ENCODE measurements around the gene FAM8A1. TPM values are rescaled to one million over a fixed set of nuclear protein-coding genes. Genes with fewer than 3 reads are reported as not detected.

FAM8A1 gene
- total RNA-seq, 1 experiment from 2014 or later: 13.4 TPM

GRCh38 chr6:17629824-17630510 is 29.9 kb downstream of the FAM8A1 start:
- CTCF ChIA-PET: no interaction called here
- no peaks in the 10 kb centered on the region for H3K9me3 ChIP-seq (ENCODE audit: control insufficient read depth in 1 of 2, insufficient read depth in 1 of 2, low read depth in 1 of 2, low read length in 2 of 2)
- BruUV-seq (replicated peaks): no TSS peak
- intact Hi-C loops (cut with micrococcal nuclease): no loop called here
- H3K9ac ChIP-seq (ENCODE audit: low read length): no peak overlapping the region
- peaks cover 10% of the 10 kb centered on the region for H4K20me1 ChIP-seq (ENCODE audit: insufficient read depth)
- no peak for TF ChIP-seq EGR1 (IDR thresholded peaks at IDR 0.05; ENCODE audit: low read depth)
- no peak for TF ChIP-seq CTCF (IDR thresholded peaks at IDR 0.05 in 2 of 3, conservative IDR thresholded peaks at IDR 0.05 in 1 of 3; ENCODE audit: borderline replicate concordance in 1 of 3, insufficient read depth in 1 of 3, low read depth in 2 of 3, low read length in 2 of 3)
- no peak for TF ChIP-seq ATF3 (IDR thresholded peaks at IDR 0.05)
- no peak for TF ChIP-seq SIN3A (IDR thresholded peaks at IDR 0.05; ENCODE audit: low read depth)
- no peak for TF ChIP-seq FOSL1 (IDR thresholded peaks at IDR 0.05; ENCODE audit: low read depth)
- no peak for TF ChIP-seq REST (IDR thresholded peaks at IDR 0.05; ENCODE audit: low read depth)
- TF ChIP-seq POLR2AphosphoS5 (IDR thresholded peaks at IDR 0.05; ENCODE audit: low read depth, low read length): no peak
- no peak overlapping the region for H3K4me2 ChIP-seq (ENCODE audit: low read length)
- H3K4me1 ChIP-seq (ENCODE audit: control insufficient read depth in 1 of 2, insufficient read depth in 2 of 2, low read length in 2 of 2): no peaks in the 10 kb centered on the region
- RAD21 ChIA-PET (ENCODE audit: low non-redundant PET in 1 of 2, low total read pairs in 2 of 2, uncharacterized antibody in 2 of 2, unreplicated experiment in 2 of 2): no interaction called here
- H3K27ac ChIP-seq (ENCODE audit: low read depth, low read length): no peak overlapping the region
- no peak overlapping the region for H3K4me3 ChIP-seq (replicated peaks in 1 of 2; ENCODE audit: low read depth in 1 of 2, low read length in 2 of 2)
- POLR2A ChIA-PET: no interaction called here
- peaks cover 90% of the 10 kb centered on the region for H3K79me2 ChIP-seq (ENCODE audit: insufficient read depth, low read length)
- H2AFZ ChIP-seq (ENCODE audit: low read depth, low read length, poor library complexity, severe bottlenecking): no peak overlapping the region
- peaks cover 41 to 48% of the 10 kb centered on the region in 2 experiments for H3K36me3 ChIP-seq (ENCODE audit: control insufficient read depth in 1 of 2, insufficient read depth in 2 of 2, low read length in 2 of 2)
- no peak for ATAC-seq
- H3K27me3 ChIP-seq (ENCODE audit: insufficient read depth, low read length): no peaks in the 10 kb centered on the region
- no peaks in the 10 kb centered on the region for H3K9me2 ChIP-seq (ENCODE audit: insufficient read depth)
- DNase-seq (ENCODE audit: low read depth, low spot score): no peak

All from HCT116 (cell line).